Fibroblast of lung (primary cell): ENCODE measurements around the gene HTD2. TPM values are rescaled to one million over a fixed set of nuclear protein-coding genes. Genes with fewer than 3 reads are reported as not detected.
A peak's percentile ranks its signal among the peaks of the same experiment; 100 is the strongest.

Experiments
- DNase-seq, 2 donors: peaks; one replicate each; pipeline versions ENCODE4 v3.0.0 to v3.0.0-alpha.2; 2010; ENCODE audit warnings: low read depth in 2 of 2
- H2AFZ ChIP-seq: 2 replicates; pipeline ENCODE4 v1.5.1; 2012; ENCODE audit warnings: low read length, control low read depth, inconsistent platforms
- H3K27ac ChIP-seq: 2 replicates; pipeline ENCODE4 v1.5.1; 2011; ENCODE audit warnings: low read length, control low read depth; ENCODE audit not compliant: insufficient read depth
- H3K27me3 ChIP-seq: 2 replicates; pipeline ENCODE4 v1.5.1; 2011; ENCODE audit warnings: mild to moderate bottlenecking, low read length; ENCODE audit not compliant: control insufficient read depth, insufficient read depth
- H3K36me3 ChIP-seq: 2 replicates; pipeline ENCODE4 v1.5.1; 2011; ENCODE audit warnings: low read length; ENCODE audit not compliant: control insufficient read depth, insufficient read depth
- H3K4me1 ChIP-seq: 2 replicates; pipeline ENCODE4 v1.5.1; 2011; ENCODE audit warnings: low read length; ENCODE audit not compliant: control insufficient read depth, insufficient read depth; ENCODE audit errors: extremely low read depth
- H3K4me2 ChIP-seq: 2 replicates; pipeline ENCODE4 v1.5.1; 2011; ENCODE audit warnings: low read length, control low read depth; ENCODE audit not compliant: insufficient read depth; ENCODE audit errors: extremely low read depth
- H3K4me3 ChIP-seq, 4 experiments: fragments of 200-600 bp in 1 of 4; sonication (generic) in 1 of 4; replicated peaks in 1 of 4; 2 replicates each; pipeline ENCODE4 v1.5.1; 2011 to 2016; ENCODE audit warnings: low read length in 4 of 4, low read depth in 3 of 4, mild to moderate bottlenecking in 3 of 4, control low read depth in 2 of 4, inconsistent platforms in 1 of 4, mixed read lengths in 1 of 4; ENCODE audit not compliant: insufficient read depth in 1 of 4; ENCODE audit errors: control extremely low read depth in 1 of 4
- H3K79me2 ChIP-seq: 2 replicates; pipeline ENCODE4 v1.5.1; 2012; ENCODE audit warnings: mild to moderate bottlenecking, low read length, inconsistent platforms; ENCODE audit not compliant: control insufficient read depth, insufficient read depth
- H3K9ac ChIP-seq: 2 replicates; pipeline ENCODE4 v1.5.1; 2011; ENCODE audit warnings: mild to moderate bottlenecking, low read length, control low read depth; ENCODE audit not compliant: insufficient read depth
- H3K9me3 ChIP-seq: 2 replicates; pipeline ENCODE4 v1.5.1; 2012; ENCODE audit warnings: low read depth, low read length; ENCODE audit not compliant: control insufficient read depth, insufficient read depth
- H4K20me1 ChIP-seq: 2 replicates; pipeline ENCODE4 v1.5.1; 2011; ENCODE audit warnings: low read length; ENCODE audit not compliant: control insufficient read depth, insufficient read depth; ENCODE audit errors: extremely low read depth
- EZH2 ChIP-seq: IDR thresholded peaks from 2 replicates; pipeline ENCODE4 v1.5.1; 2012; ENCODE audit warnings: low read length, control low read depth, mild to moderate bottlenecking; ENCODE audit errors: missing control alignments
- polyA plus RNA-seq, 2 donors: library from polyadenylated mRNA; depleted of rRNA in 1 of 2; stranded (reverse) in 1 of 2; unstranded in 1 of 2; fragments of >200 nt; gene quantifications; 2 replicates each; pipeline ENCODE4 v1.2.1, GENCODE V29; 2011 to 2012; ENCODE audit warnings: missing spikeins in 1 of 2
- total RNA-seq: library from RNA; depleted of rRNA; stranded (reverse); fragments of >200 nt; gene quantifications from 2 replicates; pipeline ENCODE4 v1.2.1, GENCODE V29; 2014
- TF ChIP-seq, protein P1 (sequence below), 2 donors: IDR thresholded peaks in 1 of 2; conservative IDR thresholded peaks in 1 of 2; 1 replicate in 1 of 2; 2 replicates in 1 of 2; pipeline ENCODE4 v1.5.1; 2011 to 2012; ENCODE audit warnings: low read length in 2 of 2, control low read depth in 1 of 2, inconsistent platforms in 1 of 2, low read depth in 1 of 2, mild to moderate bottlenecking in 1 of 2

The HTD2 gene
- total and polyA plus RNA-seq, 2 donors (not counting 1 experiment from before 2014, with no cell fraction given): 8.6 to 8.9 TPM

DNA sequence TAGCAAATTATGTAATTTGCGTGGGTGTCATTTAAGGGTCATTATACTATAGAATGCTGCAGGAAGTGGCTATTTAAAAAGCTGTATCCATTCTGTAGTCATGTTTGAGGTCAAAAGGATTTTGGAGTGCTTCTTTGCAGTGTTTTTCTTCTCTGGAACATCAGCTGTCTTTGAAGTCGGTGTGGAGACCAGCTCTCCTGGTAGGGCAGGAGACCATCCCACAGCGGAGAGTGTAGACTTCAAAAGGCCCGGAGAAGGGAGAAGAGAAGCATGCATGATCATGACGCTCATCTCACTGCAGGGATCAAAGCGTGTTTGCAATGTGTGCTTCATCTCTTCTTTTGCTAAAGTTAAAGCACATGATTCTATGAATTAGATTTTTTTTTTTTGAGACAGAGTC lies 46.3 kb downstream of the HTD2 start:
- H3K9me3 ChIP-seq: no peaks in the 10 kb centered on the region
- H4K20me1 ChIP-seq: no peaks in the 10 kb centered on the region
- DNase-seq: no peak
- no peak overlapping the region for H3K9ac ChIP-seq
- peaks cover 7% of the 10 kb centered on the region for H3K79me2 ChIP-seq
- no peak overlapping the region for H3K4me3 ChIP-seq
- no peaks in the 10 kb centered on the region for H3K27me3 ChIP-seq
- no peaks in the 10 kb centered on the region for H3K36me3 ChIP-seq
- H3K4me1 ChIP-seq: peaks cover 4% of the 10 kb centered on the region
- H3K27ac ChIP-seq: no peak overlapping the region
- no peak overlapping the region for H2AFZ ChIP-seq
- no peak for TF ChIP-seq EZH2
- TF ChIP-seq, protein P1, sequence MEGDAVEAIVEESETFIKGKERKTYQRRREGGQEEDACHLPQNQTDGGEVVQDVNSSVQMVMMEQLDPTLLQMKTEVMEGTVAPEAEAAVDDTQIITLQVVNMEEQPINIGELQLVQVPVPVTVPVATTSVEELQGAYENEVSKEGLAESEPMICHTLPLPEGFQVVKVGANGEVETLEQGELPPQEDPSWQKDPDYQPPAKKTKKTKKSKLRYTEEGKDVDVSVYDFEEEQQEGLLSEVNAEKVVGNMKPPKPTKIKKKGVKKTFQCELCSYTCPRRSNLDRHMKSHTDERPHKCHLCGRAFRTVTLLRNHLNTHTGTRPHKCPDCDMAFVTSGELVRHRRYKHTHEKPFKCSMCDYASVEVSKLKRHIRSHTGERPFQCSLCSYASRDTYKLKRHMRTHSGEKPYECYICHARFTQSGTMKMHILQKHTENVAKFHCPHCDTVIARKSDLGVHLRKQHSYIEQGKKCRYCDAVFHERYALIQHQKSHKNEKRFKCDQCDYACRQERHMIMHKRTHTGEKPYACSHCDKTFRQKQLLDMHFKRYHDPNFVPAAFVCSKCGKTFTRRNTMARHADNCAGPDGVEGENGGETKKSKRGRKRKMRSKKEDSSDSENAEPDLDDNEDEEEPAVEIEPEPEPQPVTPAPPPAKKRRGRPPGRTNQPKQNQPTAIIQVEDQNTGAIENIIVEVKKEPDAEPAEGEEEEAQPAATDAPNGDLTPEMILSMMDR (conservative IDR thresholded peaks at IDR 0.05 in 1 of 2, IDR thresholded peaks at IDR 0.05 in 1 of 2; ENCODE audit: low read depth in 1 of 2, low read length in 2 of 2): no peak
- H3K4me2 ChIP-seq: no peak overlapping the region

DNA sequence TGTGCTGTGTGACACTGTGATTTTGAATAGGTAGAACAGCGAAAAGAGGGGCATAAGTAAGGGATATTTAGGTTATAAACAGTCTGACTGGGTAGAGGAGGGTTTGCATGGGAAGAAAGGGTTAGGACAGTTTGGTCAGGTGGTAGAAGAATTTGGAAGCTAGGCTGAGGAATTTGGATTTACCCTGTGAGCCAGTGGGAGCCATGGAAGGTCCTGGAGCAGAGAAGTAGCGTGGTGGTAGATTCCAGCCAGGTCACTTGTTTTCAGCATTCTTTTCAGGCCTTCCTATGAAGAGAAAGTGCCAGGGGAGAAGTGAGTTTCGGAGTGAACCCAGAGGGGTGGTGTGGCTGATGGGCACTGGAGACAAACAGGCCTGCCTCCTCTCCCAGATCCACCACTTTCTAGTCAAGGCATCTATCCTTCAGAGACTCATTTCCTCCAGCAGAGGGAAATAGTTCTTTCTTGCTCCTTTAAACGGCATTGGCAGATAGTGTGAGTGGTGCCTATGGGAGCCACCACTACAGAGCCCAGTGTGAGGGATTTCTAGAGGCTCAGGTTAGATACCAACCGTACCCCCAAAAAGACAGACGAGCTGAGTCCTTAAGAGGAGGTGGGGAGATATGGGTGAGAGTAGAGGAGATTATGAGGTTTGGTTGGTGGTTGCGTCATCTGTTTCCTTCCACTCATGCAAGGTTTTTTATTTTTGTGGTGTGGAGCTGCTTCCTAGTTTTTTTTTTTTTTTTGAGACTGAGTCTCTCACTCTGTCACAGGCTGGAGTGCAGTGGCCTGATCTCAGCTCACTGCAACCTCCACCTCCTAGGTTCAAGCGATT lies 47.6 kb downstream of the HTD2 start:
- TF ChIP-seq EZH2: no peak
- TF ChIP-seq, protein P1 (conservative IDR thresholded peaks at IDR 0.05 in 1 of 2, IDR thresholded peaks at IDR 0.05 in 1 of 2; ENCODE audit: low read depth in 1 of 2, low read length in 2 of 2): peak in 1 of 2 donors; percentile 16
- Histone ChIP-seq H3K4me1 (peaks cover 6% of the 10 kb centered on the region), H3K27ac (no peak overlapping the region), H3K36me3 (no peaks in the 10 kb centered on the region), H3K9ac (no peak overlapping the region), H3K4me2 (no peak overlapping the region), H2AFZ (no peak overlapping the region), H3K27me3 (no peaks in the 10 kb centered on the region), H3K9me3 (no peaks in the 10 kb centered on the region), H3K79me2 (peaks cover 8% of the 10 kb centered on the region), H4K20me1 (no peaks in the 10 kb centered on the region), H3K4me3 (no peak overlapping the region)
- DNase-seq: no peak

DNA sequence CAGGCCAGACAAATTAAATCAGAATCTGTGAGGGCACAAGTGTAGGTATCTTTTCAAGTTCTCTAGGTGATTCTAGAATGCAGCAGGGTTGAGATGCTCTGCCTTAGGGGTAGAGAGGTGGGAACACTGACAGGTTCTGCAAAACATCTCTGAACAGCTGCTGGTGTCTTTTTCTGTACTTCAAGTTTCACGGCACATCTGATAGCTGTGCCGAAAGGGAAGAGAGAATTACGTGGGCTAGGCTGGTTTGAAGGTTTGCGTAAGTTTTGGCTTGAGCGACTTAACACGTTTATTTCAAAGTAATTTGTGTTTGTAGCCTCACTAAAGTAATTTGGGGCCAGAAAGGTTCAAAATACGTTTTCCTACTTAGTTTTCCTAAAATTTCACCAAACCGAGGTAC lies 48.9 kb downstream of the HTD2 start:
- H3K27ac ChIP-seq: no peak overlapping the region

More for the DNA sequence above, 48.9 kb downstream of the HTD2 start:
- no peaks in the 10 kb centered on the region for H4K20me1 ChIP-seq
- no peak overlapping the region for H3K9ac ChIP-seq
- no peaks in the 10 kb centered on the region for H3K27me3 ChIP-seq
- no peaks in the 10 kb centered on the region for H3K9me3 ChIP-seq
- H3K4me2 ChIP-seq: no peak overlapping the region
- no peak overlapping the region for H2AFZ ChIP-seq
- H3K79me2 ChIP-seq: peaks cover 5% of the 10 kb centered on the region
- TF ChIP-seq, protein P1 (conservative IDR thresholded peaks at IDR 0.05 in 1 of 2, IDR thresholded peaks at IDR 0.05 in 1 of 2; ENCODE audit: low read depth in 1 of 2, low read length in 2 of 2): no peak
- no peak for TF ChIP-seq EZH2
- H3K36me3 ChIP-seq: no peaks in the 10 kb centered on the region
- H3K4me3 ChIP-seq: no peak overlapping the region
- DNase-seq: no peak
- peaks cover 6% of the 10 kb centered on the region for H3K4me1 ChIP-seq
